Lung (tissue), 12 donors: ENCODE results near the gene DIS3L2. TPM values are rescaled to one million over a fixed set of nuclear protein-coding genes. Genes with fewer than 3 reads are reported as not detected.

Experiments used
- ATAC-seq: fragments of 200-7000 bp; cut with Tn5 transposase; one replicate; pipeline ENCODE4 v1.9.1; 2020; ENCODE audit warnings: moderate number of reproducible peaks; ENCODE audit not compliant: insufficient read depth, low FRiP score
- DNase-seq, 3 donors: peaks; one replicate each; pipeline ENCODE4 v3.0.0-alpha.2; 2013 to 2017
- H3K27ac ChIP-seq, 2 donors: one replicate each; pipeline ENCODE4 v1.5.1; 2013; ENCODE audit warnings: mild to moderate bottlenecking in 2 of 2, moderate library complexity in 2 of 2, control low read depth in 1 of 2, inconsistent platforms in 1 of 2, low read depth in 1 of 2, low read length in 1 of 2
- H3K27me3 ChIP-seq, 3 donors: one replicate each; pipeline ENCODE4 v1.5.1; 2013; ENCODE audit warnings: low read length in 2 of 3; ENCODE audit not compliant: control insufficient read depth in 3 of 3, insufficient read depth in 3 of 3
- H3K36me3 ChIP-seq, 4 donors: one replicate each; pipeline ENCODE4 v1.5.1; 2013; ENCODE audit warnings: low read length in 4 of 4, mild to moderate bottlenecking in 1 of 4, moderate library complexity in 1 of 4; ENCODE audit not compliant: control insufficient read depth in 4 of 4, insufficient read depth in 4 of 4
- H3K4me1 ChIP-seq, 5 donors: one replicate each; pipeline ENCODE4 v1.5.1; 2013; ENCODE audit warnings: low read length in 5 of 5, mild to moderate bottlenecking in 2 of 5, moderate library complexity in 1 of 5; ENCODE audit not compliant: control insufficient read depth in 5 of 5, insufficient read depth in 5 of 5
- H3K4me3 ChIP-seq: one replicate; pipeline ENCODE4 v1.5.1; 2013; ENCODE audit warnings: mild to moderate bottlenecking, control low read depth, moderate library complexity
- H3K9ac ChIP-seq, 2 donors: one replicate each; pipeline ENCODE4 v1.5.1; 2013; ENCODE audit warnings: low read length in 2 of 2, control low read depth in 1 of 2; ENCODE audit not compliant: insufficient read depth in 1 of 2
- H3K9me3 ChIP-seq, 4 donors: one replicate each; pipeline ENCODE4 v1.5.1; 2013; ENCODE audit warnings: low read length in 3 of 4, mild to moderate bottlenecking in 1 of 4, moderate library complexity in 1 of 4; ENCODE audit not compliant: control insufficient read depth in 4 of 4, insufficient read depth in 3 of 4
- WGBS, 2 donors: extraction: QIAGEN DNeasy Blood & Tissue Kit; methylation state at CpG; one replicate each; pipeline ENCODE4 v1.1.7; 2013; 5-methylcytosine and 5-hydroxymethylcytosine counted together
- polyA plus RNA-seq, 2 donors: library from polyadenylated mRNA; stranded (reverse); fragments of 200-250 nt; gene quantifications; one replicate each; pipeline ENCODE4 v1.2.1, GENCODE V29; 2013
- total RNA-seq, 2 donors: library from RNA; depleted of rRNA in 1 of 2; stranded (reverse); fragments of >200 nt in 1 of 2; gene quantifications; one replicate each; pipeline ENCODE4 v1.2.1, GENCODE V29; 2014 to 2021
- TF ChIP-seq, protein P1 (sequence below): IDR thresholded peaks from 2 replicates; pipeline ENCODE4 v1.5.1; 2012; ENCODE audit warnings: mild to moderate bottlenecking; ENCODE audit errors: control extremely low read depth, extremely low read depth
- donor health status: control.
- donor health status: control.
- donor health status: Bipolar disorder and iron deficiency.
- donor health status: healthy.
- donor health status: DM: yes; HTN: yes; CAD: no.

DIS3L2 gene
- total and polyA plus RNA-seq, 4 donors = 12.7 to 41.0 (median 31.1) TPM

DNA sequence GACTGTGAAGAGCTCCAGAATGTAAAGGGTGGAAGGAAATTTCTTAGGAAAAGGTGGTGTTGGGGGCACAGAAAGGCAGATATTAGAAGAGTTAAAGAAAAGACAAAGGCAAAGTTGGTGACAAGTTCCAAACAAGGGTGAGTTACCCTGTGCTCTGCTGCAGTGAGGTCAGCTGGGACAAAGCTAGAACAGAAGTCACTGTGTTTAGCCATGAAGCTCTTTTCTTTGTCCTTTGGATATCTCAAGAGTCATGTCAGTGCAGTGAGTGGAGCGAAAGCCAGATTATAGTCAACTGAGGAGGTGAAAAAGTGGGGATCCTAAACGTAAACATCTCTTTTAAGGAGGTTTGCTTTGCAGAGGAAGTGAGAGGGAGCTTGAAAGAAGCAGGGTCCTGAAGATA lies 229.3 kb downstream of the DIS3L2 start:
- TF ChIP-seq, protein P1, sequence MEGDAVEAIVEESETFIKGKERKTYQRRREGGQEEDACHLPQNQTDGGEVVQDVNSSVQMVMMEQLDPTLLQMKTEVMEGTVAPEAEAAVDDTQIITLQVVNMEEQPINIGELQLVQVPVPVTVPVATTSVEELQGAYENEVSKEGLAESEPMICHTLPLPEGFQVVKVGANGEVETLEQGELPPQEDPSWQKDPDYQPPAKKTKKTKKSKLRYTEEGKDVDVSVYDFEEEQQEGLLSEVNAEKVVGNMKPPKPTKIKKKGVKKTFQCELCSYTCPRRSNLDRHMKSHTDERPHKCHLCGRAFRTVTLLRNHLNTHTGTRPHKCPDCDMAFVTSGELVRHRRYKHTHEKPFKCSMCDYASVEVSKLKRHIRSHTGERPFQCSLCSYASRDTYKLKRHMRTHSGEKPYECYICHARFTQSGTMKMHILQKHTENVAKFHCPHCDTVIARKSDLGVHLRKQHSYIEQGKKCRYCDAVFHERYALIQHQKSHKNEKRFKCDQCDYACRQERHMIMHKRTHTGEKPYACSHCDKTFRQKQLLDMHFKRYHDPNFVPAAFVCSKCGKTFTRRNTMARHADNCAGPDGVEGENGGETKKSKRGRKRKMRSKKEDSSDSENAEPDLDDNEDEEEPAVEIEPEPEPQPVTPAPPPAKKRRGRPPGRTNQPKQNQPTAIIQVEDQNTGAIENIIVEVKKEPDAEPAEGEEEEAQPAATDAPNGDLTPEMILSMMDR = no peak
- Histone ChIP-seq H3K27me3 (no peaks in the 10 kb centered on the region), H3K4me1 (no peaks in the 10 kb centered on the region), H3K27ac (no peak overlapping the region), H3K4me3 (no peak overlapping the region), H3K36me3 (peaks cover 0 to 4% (median 2%) of the 10 kb centered on the region in 4 donors), H3K9ac (no peak overlapping the region), H3K9me3 (peaks cover 0 to 7% (median 3%) of the 10 kb centered on the region in 4 donors)
- DNase-seq = no peak
- 93 to 94% methylated on average over 2 of the region's 2 CpGs for WGBS, 2 donors
- no peak for ATAC-seq

DNA sequence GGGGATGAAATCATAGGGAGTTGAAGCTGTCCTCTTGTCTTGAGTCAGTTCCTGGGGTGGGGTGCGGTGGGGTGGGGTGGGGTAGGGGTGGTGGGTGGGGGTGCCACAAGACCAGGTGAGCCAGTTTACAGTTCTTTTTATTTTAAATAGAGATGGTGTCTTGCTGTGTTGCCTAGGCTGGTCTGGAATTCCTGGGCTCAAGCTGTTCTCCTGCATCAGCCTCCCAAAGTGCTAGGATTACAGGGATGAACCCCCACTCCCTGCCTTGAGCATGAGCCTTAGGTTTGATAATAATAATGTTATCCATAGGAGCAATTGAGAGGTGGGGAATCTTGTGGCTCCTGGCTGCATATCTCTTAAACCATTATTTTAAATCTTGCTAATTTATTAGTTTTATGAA lies 234.0 kb downstream of the DIS3L2 start:
- Histone ChIP-seq H3K9ac (no peak overlapping the region), H3K9me3 (peaks cover 0 to 7% (median 3%) of the 10 kb centered on the region in 4 donors), H3K4me1 (no peaks in the 10 kb centered on the region), H3K27ac (no peak overlapping the region), H3K36me3 (peaks cover 0 to 4% (median 3%) of the 10 kb centered on the region in 4 donors), H3K4me3 (no peak overlapping the region), H3K27me3 (no peaks in the 10 kb centered on the region)
- TF ChIP-seq, protein P1 = no peak
- WGBS, 2 donors = 82 to 97% methylated on average over 1 of the region's 1 CpG
- DNase-seq = no peak
- ATAC-seq = no peak

DNA sequence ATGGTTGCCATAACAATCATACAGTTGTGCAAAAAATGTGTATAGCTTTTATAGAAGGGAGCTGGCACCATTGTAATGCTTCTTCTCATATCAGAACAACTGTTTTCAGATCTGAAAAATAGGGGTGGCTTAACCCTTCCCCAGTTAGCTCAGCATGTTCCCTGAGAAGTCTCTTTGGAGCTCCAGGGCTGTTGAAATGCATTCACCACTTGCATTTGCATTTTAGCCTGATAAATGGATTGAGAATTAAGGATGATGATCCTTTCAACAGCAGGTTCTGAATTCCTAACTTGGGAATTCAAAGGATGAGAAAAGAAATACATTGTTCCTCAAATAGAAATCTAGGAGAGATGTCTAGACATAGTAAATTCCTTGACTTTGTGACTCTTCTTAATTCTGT lies 235.3 kb downstream of the DIS3L2 start:
- Histone ChIP-seq H3K27ac (no peak overlapping the region), H3K36me3 (peaks cover 0 to 4% (median 3%) of the 10 kb centered on the region in 4 donors), H3K27me3 (no peaks in the 10 kb centered on the region), H3K9me3 (peaks cover 0 to 7% (median 3%) of the 10 kb centered on the region in 4 donors), H3K9ac (no peak overlapping the region), H3K4me1 (no peaks in the 10 kb centered on the region), H3K4me3 (no peak overlapping the region)
- no peak for ATAC-seq
- TF ChIP-seq, protein P1 = no peak
- no peak for DNase-seq

DNA sequence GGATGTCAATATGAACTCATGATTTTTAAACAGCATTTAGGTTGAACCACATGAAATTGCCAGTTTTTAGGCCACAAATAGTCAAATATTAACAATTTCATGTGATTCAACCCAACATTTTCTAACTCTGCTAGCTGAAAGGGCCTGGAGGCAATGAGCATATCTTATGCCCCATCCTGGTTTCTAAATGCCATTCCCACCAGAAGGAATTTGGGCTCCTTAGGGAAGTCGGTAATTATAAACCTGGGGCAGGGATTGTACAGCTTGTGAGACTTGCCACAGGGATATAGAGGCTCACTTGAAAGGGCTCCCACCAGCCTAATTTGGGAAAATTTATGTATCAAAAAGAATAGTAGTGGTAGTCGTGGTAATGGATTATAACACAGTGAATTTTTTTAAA lies 238.7 kb downstream of the DIS3L2 start:
- TF ChIP-seq, protein P1 = no peak
- DNase-seq = no peak
- H3K36me3 ChIP-seq = peaks cover 0 to 2% (median 0%) of the 10 kb centered on the region in 4 donors
- H3K9me3 ChIP-seq = no peaks in the 10 kb centered on the region
- 96% methylated on average over 2 of the region's 2 CpGs for WGBS, 2 donors
- H3K4me3 ChIP-seq = no peak overlapping the region
- H3K27ac ChIP-seq = no peak overlapping the region
- no peak overlapping the region for H3K9ac ChIP-seq
- H3K4me1 ChIP-seq = peaks cover 0 to 3% (median 0%) of the 10 kb centered on the region in 5 donors
- ATAC-seq = no peak
- no peaks in the 10 kb centered on the region for H3K27me3 ChIP-seq
